ENCODE data around the gene ERBB4.
A peak's percentile ranks its signal among the peaks of the same experiment; 100 is the strongest.

Gene ERBB4

DNA sequence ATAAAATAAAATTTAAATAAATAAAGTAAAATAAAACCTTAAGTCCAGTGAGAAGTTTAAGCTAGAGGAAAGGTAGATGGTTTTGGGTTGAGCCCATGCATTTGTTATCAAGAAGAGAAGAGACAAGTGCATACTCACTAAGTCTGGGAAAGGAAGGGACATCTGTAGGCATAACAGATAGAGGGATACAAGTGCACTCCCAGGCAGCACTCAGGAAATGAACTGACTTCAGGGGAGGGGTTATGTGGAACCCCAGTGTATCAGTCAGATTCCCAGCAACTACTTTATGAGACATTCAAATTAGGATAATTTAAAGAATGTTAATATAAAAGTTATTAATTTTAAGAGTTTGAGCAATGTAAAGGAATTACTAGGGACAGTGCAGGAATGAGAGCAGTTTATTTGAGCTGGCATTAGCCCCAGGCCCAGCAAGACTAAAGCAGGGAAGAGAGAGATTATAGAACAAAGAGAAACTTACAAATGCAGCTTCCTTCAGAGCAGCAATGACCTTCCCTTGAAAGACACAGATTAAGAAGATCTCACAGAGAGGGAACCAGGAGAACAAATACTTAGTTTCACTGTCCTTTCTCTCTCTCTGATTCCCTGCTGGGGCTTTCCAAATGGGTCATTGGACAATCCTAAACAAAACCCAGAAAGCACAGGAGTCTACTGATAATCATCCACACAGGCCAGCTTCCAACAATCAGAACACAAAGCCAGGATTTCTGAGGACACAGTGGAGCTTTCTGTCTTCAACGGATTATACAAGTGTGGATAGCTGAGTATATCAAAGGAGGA is 109.7 kb downstream of the ERBB4 start:
- DNase-seq (ENCODE audit: low spot score) = peak; percentile 11

DNA sequence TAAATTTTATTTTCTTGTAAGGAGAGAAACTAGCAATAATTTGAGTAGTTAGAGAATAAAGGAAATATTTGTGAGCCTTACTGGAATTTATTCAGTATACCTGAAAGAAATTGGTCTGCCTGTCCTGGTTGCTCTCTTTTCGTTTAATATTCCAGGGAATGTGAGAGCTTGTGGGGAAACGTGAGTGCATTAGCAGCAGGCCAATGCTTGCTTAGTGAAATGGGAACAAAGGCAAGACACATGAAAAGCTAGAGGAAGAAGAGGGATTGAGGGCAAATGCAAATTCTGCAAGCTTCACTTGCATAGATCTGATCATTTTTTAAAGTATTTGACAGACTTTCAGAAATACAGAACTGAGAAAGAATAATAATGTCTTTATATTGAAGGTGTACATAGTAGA is 111.0 kb downstream of the ERBB4 start:
- no peak for DNase-seq (ENCODE audit: low spot score)

DNA sequence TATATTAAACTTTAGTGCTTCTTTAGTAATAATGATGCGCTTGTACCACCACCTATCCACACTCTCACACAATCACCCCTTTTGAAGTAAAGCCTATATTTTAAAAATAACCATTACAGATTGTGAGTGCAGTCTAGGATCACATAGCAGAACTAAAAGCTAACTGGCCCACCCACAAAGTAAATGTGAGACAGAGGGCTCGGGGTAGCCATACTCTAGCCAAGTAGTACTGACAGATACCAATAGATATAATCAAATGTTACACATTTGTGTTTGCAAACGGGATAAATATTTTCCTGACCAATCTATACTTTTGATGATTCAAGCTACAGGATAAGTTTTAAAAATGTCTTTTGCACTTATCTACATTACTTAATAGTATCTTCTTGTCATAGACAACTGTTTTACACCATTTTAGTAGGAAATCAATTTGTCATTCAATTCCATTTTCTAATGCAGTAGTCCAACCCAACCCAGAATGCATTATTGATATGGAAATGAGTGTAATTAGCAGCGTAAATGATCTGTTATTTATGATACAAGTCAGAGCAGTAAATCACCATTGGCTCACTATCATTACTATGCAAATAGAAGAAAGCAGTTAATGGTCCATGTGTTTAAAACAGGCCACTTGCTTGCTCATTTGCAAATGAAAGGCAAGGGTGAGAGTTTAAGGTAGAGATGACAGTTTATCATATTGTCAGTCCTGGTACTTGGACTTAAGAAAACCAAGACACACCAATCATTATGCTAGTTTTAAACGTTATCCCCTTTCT is 111.8 kb downstream of the ERBB4 start:
- DNase-seq (ENCODE audit: low spot score) = no peak

DNA sequence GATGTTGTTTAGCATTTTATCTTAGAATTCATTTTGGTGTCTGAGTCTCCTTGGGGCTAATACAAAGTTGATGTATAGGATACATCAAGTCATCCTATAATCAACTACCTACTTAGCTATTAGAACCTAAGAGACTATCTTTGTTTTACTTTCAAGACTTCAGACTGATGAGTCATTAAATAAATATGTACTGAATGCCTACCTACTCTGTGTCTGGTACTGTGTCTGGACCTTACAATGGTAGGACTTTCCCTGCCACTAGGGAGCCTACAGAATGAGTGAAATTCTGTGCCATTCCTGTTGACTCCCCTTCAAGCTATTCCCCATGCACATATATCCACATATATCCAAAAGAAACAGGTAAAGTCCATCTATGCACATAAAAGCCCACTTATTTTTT is 114.5 kb downstream of the ERBB4 start:
- no peak for DNase-seq (ENCODE audit: low spot score)

DNA sequence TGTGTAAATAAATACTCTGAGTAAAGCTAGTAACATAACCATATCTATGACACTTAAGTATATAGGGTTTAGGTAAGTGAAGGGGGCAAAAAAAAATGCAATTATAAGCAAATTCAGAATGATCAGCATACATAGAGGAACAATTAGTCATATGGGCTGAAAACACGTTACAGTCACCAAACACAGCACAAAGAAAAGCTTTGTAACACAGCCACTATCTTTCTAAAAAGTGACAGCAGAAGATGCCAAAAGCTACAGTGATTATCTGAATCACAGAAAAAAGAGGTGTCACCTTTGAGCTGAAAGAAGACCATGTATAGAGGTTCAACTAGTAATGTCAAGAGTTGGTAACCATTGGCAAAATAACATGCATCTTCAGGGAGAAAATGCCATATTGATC is 115.5 kb downstream of the ERBB4 start:
- DNase-seq (ENCODE audit: low spot score) = no peak

DNA sequence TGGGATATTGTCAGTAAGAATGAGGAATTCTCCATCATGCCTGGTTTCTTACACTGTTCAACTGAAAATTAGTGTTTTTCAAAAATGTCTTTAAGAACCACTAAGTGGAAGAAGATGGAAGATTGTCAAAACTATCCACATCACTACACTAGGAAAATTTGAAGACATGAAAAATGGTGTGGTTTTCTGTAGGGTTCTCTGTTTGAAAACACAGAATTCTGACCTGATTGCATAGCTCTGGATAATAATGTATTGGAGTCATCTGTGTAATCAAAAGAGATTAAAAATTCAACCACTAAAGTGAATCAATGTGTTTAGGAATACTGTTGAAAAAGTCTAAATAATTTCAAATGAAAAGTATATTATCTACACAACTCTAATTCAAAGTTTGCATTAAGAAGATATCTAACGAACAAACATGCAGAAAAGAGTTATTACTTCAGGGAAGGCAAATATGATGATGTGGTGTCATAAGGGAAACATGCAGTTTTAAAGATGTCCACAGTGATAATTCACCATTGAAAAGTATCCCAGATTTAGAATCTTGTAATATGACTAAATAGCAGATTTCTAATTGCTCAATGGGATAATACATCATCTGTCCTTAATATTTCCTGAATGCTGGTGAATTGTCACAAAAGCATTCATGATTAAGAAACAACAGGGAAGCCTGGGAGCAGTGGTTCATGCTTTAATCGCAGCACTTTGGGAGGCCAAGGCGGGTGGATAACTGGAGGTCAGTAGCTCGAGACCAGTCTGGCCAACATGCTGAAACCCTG is 116.9 kb downstream of the ERBB4 start:
- DNase-seq (ENCODE audit: low spot score) = no peak

DNA sequence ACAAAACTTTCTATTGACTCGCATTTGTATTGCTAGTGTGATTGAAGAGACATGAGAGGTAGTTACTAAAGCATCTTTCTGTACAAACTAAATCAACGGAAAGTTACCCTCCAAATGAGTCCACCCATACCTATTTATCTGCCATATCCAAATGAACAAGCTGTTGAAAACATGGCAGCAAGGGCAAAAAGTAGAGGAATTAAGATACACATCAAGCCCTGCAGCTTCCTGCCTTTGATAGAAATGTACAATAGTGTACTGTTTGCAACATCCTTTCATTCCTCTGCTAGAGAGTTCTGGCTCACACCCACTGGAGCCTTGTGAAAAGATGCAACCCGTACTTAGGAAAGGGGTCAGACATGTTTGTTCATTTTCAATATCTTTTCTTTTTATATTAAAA is 122.5 kb downstream of the ERBB4 start:
- DNase-seq (ENCODE audit: low spot score) = peak; percentile 63

DNA sequence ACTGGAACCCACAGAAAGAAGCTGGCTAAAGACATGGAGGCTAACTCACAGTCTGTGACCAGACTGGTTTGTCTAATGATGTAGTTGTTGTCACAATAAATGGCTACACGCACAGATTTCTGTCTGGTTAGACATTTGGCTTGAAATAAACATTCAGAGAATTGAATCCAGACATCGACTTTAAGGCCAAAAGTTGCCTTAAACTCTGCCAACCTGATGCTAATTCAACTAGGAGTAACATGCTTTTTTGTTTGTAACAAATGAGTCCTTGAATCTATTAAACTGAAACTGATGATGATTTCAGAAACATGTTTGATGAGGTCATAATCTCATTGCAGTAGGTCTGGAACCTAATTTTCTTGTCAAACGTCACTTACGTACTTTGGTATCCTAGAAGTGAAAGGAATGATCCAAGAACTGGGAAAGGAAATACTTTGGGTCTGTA is 123.8 kb downstream of the ERBB4 start:
- DNase-seq (ENCODE audit: low spot score) = no peak

DNA sequence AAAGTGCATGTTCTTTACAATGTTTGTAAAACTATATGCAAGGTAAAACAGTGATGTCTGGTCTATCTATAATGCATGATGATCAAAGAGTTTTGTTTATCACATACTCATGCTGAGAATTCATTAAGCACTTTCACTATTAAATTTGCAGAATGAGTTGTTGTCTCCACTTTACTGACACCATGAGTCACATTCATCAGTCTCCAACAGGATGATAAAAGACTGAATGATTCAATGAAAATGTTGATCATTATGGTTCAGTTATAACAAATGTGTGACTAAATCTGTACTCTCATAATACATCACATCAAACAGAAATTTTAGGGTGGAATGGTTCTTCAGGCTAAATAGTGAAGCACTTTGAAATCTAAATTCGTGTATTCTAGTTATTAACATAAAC is 129.0 kb downstream of the ERBB4 start:
- no peak for DNase-seq (ENCODE audit: low spot score)

DNA sequence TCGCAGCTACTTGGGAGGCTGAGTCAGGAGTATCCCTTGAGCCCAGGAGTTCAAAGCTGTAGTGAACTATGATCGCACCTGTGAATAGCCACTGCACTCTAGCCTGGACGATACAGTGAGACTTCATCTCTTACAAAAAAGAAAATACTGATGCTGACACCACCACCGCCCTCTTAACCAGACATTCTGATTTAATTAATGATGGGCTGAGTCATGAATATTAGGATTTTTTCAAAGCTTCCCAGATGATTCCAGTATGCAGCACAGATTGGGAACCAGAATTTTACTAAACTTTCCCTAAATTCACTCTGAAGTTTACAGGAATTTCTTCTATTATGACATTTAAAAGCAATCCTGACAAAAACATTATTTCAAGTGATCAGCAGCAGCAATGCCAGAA is 130.1 kb downstream of the ERBB4 start:
- no peak for DNase-seq (ENCODE audit: low spot score)

DNA sequence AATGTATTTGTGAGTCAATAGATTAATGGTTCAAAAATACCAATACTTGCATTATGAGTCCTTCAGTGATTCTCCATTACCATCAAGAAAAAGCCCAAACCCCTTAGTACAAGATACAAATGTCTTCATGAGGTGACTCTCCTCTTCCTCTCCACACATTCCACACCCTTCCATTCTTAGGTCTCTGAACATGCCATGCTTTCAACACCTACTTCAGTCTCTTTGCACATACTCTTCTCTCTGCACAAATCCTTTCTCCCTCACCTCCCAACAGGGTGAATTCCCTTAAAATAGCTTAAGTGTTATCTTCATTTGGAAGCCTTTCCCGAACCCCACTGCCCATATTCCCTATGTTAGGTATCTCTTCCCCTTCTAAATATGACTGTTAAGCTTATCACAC is 131.9 kb downstream of the ERBB4 start:
- DNase-seq (ENCODE audit: low spot score) = no peak

DNA sequence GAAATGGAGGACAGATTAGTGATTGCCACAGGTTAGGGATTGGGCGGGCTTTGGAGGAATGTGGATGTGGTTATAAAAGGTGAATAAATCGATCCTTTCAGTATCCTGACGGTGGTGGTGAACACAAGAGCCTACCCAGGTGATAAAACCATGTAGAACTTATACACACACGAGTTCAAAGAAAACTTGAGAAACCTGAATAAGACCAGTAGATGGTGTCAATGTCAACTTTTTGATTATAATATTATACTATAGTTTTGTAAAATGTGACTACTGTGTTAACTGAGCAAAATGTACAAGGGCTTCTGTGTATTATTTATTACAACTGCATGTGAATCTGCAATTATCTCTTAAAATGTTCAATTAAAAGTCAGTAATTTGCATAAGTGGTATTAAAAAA is 136.3 kb downstream of the ERBB4 start:
- DNase-seq (ENCODE audit: low spot score) = no peak

DNA sequence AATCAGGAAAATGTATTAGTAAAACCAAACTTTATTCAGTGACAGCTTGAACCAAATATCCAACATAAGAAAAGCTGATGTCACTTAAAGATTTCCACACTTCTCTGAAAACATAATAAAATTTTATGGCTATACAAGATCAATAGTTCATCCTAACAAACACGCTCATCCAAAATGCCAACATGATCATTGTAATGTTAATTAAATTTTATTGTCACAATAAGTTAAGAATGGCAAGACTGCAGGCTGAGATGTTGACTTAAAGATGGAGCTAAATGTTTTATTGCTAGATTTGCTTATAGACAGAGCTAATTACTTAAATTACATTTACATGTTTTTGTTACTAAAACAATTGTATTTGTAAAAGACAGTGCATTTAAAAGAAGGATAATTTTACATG is 140.3 kb downstream of the ERBB4 start:
- DNase-seq (ENCODE audit: low spot score) = no peak

DNA sequence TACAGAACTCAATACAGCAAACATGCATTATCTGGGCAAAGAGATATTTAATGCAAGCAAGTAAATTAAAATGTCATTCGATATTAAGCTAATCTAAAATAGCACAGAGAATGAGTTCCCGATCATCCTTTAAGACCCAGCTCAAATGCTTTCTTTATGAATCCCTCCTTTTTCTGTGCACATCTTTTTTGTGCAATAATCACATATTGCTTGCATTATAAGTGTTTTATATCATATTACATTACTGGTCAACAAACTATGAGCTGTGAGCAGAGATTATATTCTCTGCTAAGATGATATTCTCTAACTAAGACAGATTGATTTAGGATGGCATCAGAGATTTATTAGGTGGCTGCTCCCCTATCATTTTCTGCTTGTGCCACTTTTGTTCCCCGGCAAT is 146.1 kb downstream of the ERBB4 start:
- no peak for DNase-seq (ENCODE audit: low spot score)

DNA sequence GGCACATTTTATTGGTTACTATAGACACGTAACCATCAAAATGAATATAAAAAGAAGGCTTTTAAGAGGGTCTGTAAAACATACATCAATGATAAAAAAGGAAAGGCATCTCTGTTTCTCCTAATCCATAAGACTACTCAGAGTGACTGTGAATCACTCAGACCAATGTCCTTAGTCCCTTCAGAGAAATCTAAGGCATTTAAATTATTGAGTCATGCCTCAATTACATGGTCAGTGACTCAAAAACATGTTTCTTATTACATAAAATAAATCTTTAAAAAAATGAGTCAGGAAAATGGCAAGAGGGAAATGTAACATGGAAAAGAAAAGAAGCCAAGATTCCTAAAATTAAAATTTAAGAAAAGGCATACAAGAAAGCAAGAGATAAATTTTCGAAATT is 146.6 kb downstream of the ERBB4 start:
- DNase-seq (ENCODE audit: low spot score) = no peak

DNA sequence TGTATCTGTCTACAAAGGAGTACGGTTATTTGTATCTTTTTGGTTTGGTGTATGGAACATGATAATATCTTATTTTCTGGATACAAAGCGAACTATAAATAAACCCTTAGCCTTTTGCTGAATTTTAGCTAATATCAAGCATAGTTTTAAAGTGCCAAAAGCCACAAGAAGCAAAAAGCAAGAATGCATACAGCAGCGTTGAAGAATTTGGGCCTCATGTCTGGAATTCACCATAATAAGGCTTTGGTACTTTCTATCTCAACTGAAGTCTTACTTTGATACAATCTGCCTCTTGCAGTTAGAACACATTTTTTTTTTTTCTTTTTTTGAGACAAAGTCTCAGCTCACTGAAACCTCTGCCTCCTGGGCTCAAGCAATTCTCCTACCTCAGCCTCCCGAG is 151.5 kb downstream of the ERBB4 start:
- no peak for DNase-seq (ENCODE audit: low spot score)

DNA sequence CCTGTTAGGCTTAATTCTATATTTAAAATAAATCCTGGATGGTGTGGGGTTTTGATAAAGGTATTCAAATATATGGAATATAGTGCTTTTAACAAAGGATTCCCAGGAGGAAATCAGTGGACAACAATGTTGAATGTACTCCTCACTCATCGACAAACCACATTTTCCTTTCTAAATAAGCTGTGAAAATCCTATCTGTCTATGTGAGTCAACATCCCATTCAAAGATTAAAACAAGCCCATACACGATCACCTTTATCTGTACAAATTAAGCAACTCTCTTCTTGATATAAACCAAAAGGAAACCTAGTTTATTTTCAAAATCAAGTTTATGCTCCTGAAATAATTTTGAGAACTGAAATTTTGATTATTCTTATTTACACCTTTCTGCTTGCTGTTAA is 153.4 kb downstream of the ERBB4 start:
- DNase-seq (ENCODE audit: low spot score) = no peak

DNA sequence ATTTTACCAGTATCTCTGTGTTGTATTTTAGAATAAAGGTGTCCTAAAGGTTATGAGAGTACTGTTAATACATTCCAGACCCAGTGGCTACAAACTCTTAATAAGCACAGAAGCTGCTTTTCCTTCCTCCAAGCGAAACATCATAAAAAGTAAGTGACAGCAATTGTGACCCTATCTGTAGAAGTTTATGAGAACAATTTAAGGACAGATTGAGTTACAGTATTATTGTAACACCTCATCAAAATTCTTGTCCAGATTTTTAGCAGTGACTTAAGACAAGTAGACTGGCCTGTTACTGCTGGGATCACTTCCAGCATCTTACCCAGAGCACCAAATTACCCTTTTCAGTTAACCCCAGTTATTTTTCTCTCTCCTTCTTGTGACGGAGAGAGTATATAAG is 154.6 kb downstream of the ERBB4 start:
- DNase-seq (ENCODE audit: low spot score) = no peak

DNA sequence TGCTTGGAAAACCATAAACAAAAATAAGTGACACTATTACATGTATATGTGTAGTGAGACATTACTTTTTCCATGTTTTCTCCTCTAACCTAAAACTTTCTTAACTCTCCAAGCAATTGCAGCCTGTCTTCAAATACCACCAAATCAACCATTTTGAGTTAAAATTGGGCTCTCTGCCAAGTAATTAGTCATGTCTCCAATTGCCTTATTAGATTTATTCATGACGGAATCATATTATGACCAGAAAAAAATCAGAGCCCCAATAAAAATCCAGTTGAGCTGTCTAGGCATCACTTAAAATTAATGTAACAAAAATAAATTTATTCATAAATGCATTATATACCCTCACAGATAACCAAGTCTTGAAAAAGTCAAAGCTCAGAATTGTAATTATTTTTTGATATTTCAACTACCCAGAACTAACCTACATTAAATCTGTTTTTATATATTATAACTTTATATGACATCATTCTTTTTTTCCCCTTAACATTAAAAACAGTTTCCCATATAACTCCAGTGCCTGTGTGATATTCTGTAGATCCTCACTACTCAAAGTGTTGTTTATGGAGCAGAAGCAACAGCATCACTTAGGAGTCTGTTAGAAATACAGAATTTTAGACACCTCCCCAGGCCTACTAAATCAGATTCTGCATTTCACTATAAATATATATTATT is 157.0 kb downstream of the ERBB4 start:
- no peak for DNase-seq (ENCODE audit: low spot score)

DNA sequence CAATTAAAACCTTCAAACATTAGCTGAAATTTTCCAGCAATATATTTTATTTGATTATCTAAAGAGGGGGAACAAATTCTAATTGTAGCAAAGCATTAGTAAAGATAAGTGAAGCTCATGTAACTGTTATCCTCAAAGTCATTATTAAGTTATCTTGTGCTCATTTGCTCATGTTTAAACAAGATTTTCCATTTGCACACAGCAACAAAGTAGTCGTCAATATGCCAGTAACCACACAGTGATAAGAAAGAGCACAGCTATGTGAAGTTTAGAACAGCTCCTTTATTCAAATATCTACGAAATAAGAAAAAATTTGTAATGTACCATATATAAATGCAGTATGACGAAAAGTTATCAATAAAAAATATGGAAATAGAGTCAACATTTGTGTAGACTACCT is 159.5 kb downstream of the ERBB4 start:
- no peak for DNase-seq (ENCODE audit: low spot score)

DNA sequence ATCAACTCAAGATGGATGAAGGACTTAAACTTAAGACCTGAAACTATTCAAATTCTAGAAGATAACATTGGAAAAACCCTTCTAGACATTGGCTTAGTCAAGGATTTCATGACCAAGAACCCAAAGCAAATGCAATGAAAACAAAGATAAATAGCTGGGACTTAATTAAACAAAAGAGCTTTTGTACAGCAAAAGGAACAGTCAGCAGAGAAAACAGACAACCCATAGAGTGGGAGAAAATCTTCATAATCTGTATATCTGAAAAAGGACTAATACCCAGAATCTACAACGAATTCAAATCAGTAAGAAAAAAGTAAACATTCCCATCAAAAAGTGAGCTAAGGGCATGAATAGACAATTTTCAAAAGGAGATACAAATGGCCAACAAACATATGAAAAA is 171.2 kb downstream of the ERBB4 start:
- DNase-seq (ENCODE audit: low spot score) = no peak
